Liver (tissue), 9 donors: ENCODE results near the gene PODN. TPM values are rescaled to one million over a fixed set of nuclear protein-coding genes. Genes with fewer than 3 reads are reported as not detected.

ENCODE experiments used
- DNase-seq: peaks from one replicate; pipeline ENCODE4 v3.0.0-alpha.2; 2017; ENCODE audit warnings: low spot score
- H3K27ac ChIP-seq, 2 donors: one replicate each; pipeline ENCODE4 v1.7.0; 2013; ENCODE audit warnings: inconsistent platforms in 2 of 2, low read length in 2 of 2, control low read depth in 1 of 2, low read depth in 1 of 2, mild to moderate bottlenecking in 1 of 2
- H3K27me3 ChIP-seq, 4 donors: one replicate each; pipeline versions ENCODE4 v1.6.1 to v1.7.0; 2013; ENCODE audit warnings: low read length in 3 of 4, inconsistent platforms in 1 of 4, mild to moderate bottlenecking in 1 of 4, moderate library complexity in 1 of 4; ENCODE audit not compliant: control insufficient read depth in 4 of 4, insufficient read depth in 4 of 4
- H3K36me3 ChIP-seq, 4 donors: one replicate each; pipeline versions ENCODE4 v1.6.1 to v1.7.0; 2013; ENCODE audit warnings: low read length in 3 of 4, mild to moderate bottlenecking in 3 of 4, low read depth in 1 of 4, moderate library complexity in 1 of 4; ENCODE audit not compliant: control insufficient read depth in 4 of 4, insufficient read depth in 3 of 4
- H3K4me1 ChIP-seq, 4 donors: one replicate each; pipeline versions ENCODE4 v1.6.1 to v1.7.0; 2013; ENCODE audit warnings: low read length in 3 of 4, mild to moderate bottlenecking in 3 of 4, moderate library complexity in 1 of 4; ENCODE audit not compliant: control insufficient read depth in 4 of 4, insufficient read depth in 4 of 4
- H3K4me3 ChIP-seq, 3 donors: one replicate each; pipeline versions ENCODE4 v1.6.1 to v1.7.0; 2013; ENCODE audit warnings: low read length in 3 of 3, control low read depth in 1 of 3, low read depth in 1 of 3, mild to moderate bottlenecking in 1 of 3
- H3K9ac ChIP-seq, 2 donors: one replicate each; pipeline ENCODE4 v1.7.0; 2013; ENCODE audit warnings: low read length in 2 of 2, mild to moderate bottlenecking in 2 of 2, moderate library complexity in 2 of 2, control low read depth in 1 of 2, low read depth in 1 of 2
- H3K9me3 ChIP-seq, 4 donors: one replicate each; pipeline versions ENCODE4 v1.6.1 to v1.7.0; 2013; ENCODE audit warnings: low read length in 3 of 4; ENCODE audit not compliant: control insufficient read depth in 4 of 4
- ATF3 ChIP-seq: IDR thresholded peaks from 2 replicates; pipeline ENCODE4 v1.6.1; 2016; ENCODE audit warnings: antibody characterized with exemption
- CTCF ChIP-seq: fragments of 150-350 bp; IDR thresholded peaks from 2 replicates; pipeline ENCODE4 v1.5.1; 2017; ENCODE audit warnings: improper control_type of control experiment, low read depth, low read length; ENCODE audit not compliant: missing input control
- EGR1 ChIP-seq, 2 donors: IDR thresholded peaks; 2 replicates each; pipeline ENCODE4 v1.6.1; 2016 to 2018; ENCODE audit warnings: antibody characterized with exemption in 2 of 2, low read depth in 2 of 2
- FOXA1 ChIP-seq: IDR thresholded peaks from 2 replicates; pipeline ENCODE4 v1.6.1; 2016; ENCODE audit warnings: antibody characterized with exemption
- HNF4A ChIP-seq, 2 donors: conservative IDR thresholded peaks; 2 replicates each; pipeline ENCODE4 v1.6.1; 2016; ENCODE audit warnings: antibody characterized with exemption in 2 of 2, mild to moderate bottlenecking in 2 of 2
- NR2F2 ChIP-seq: IDR thresholded peaks from 2 replicates; pipeline ENCODE4 v1.6.1; 2016; ENCODE audit warnings: antibody characterized with exemption
- RAD21 ChIP-seq, 2 donors: IDR thresholded peaks; 2 replicates each; pipeline ENCODE4 v1.6.1; 2016; ENCODE audit warnings: antibody characterized with exemption in 2 of 2, mild to moderate bottlenecking in 2 of 2
- RXRA ChIP-seq, 2 donors: IDR thresholded peaks; 2 replicates each; pipeline ENCODE4 v1.6.1; 2017 to 2018; ENCODE audit warnings: antibody characterized with exemption in 2 of 2, mild to moderate bottlenecking in 1 of 2
- TAF1 ChIP-seq: conservative IDR thresholded peaks from 2 replicates; pipeline ENCODE4 v1.6.1; 2016; ENCODE audit warnings: antibody characterized with exemption, mild to moderate bottlenecking
- WGBS: extraction: QIAGEN DNeasy Blood & Tissue Kit; methylation state at CpG from one replicate; pipeline ENCODE4 v1.1.7; 2013; 5-methylcytosine and 5-hydroxymethylcytosine counted together
- polyA plus RNA-seq, 2 donors: library from polyadenylated mRNA; stranded (reverse) in 1 of 2; unstranded in 1 of 2; fragments of 200-250 nt in 1 of 2; fragments of >200 nt in 1 of 2; fragmentation: Nextera tagmentation in 1 of 2; extraction: Ambion mirVana in 1 of 2; gene quantifications; one replicate each; pipeline versions ENCODE4 v1.2.1 to v1.2.3, GENCODE V29; 2013 to 2015
- total RNA-seq, 2 donors: library from RNA; depleted of rRNA; stranded (reverse); fragments of >200 nt; gene quantifications; one replicate each; pipeline ENCODE4 v1.2.3, GENCODE V29; 2014
- TF ChIP-seq, protein P1 (sequence below): IDR thresholded peaks from 2 replicates; pipeline ENCODE4 v1.6.1; 2016; ENCODE audit warnings: antibody characterized with exemption
- donor health status: healthy.
- donor health status: healthy.
- donor health status: healthy.
- donor health status: healthy.
- donor health status: healthy.

PODN gene
- total and polyA plus RNA-seq, 4 donors: 1.9 to 10.8 (median 6.3) TPM

DNA sequence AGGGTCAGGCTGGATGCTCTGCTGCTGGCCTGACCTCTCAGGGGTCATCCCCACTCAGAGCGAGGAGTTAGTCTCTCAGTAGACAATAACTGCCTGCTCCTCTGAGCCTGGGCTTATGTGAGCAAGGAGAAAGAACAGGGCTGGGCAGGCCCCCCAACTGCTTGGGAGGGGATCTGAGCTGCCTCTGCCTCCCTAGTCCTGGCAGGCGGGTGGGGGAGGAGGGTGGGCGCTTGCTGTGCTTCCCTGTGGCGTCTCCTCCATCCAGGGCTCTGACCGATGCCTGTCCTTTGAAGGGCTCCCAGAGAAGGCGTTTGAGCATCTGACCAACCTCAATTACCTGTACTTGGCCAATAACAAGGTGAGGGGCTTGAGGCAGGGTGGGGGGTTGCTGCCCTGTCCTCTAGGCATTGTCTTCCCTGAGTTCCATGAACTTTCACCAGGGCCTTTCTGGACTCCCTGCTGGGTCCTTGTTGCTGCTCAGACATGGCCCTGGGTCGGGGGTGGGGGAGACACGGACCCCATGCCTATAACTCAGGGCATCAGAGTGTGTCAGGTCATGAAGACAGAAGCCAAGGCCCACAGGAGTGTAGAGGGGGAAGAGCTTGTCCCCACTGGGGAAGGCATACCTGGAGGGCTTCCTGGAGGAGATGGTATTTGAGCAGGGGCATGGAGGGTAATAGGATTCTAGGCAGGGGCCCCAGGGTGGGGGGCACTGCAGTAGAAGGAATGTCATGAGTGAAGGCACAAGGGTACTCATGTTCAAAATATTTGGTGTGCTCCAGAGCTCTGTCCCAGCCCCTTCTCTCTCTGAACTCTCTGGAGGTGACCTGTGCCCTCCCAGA lies 12.5 kb downstream of the PODN start:
- H3K4me3 ChIP-seq: no peak overlapping the region
- TF ChIP-seq, protein P1, sequence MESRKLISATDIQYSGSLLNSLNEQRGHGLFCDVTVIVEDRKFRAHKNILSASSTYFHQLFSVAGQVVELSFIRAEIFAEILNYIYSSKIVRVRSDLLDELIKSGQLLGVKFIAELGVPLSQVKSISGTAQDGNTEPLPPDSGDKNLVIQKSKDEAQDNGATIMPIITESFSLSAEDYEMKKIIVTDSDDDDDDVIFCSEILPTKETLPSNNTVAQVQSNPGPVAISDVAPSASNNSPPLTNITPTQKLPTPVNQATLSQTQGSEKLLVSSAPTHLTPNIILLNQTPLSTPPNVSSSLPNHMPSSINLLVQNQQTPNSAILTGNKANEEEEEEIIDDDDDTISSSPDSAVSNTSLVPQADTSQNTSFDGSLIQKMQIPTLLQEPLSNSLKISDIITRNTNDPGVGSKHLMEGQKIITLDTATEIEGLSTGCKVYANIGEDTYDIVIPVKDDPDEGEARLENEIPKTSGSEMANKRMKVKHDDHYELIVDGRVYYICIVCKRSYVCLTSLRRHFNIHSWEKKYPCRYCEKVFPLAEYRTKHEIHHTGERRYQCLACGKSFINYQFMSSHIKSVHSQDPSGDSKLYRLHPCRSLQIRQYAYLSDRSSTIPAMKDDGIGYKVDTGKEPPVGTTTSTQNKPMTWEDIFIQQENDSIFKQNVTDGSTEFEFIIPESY: no peak
- TF ChIP-seq EGR1 (IDR thresholded peaks at IDR 0.05; ENCODE audit: low read depth in 2 of 2) (no peak), NR2F2 (no peak), FOXA1 (no peak), CTCF (no peak), TAF1 (no peak), HNF4A (conservative IDR thresholded peaks at IDR 0.05) (no peak)
- H3K27me3 ChIP-seq: no peaks in the 10 kb centered on the region
- H3K9me3 ChIP-seq: no peaks in the 10 kb centered on the region
- H3K27ac ChIP-seq: no peak overlapping the region
- no peaks in the 10 kb centered on the region for H3K36me3 ChIP-seq
- 93% methylated on average over 8 of the region's 8 CpGs for WGBS
- H3K9ac ChIP-seq: no peak overlapping the region
- no peaks in the 10 kb centered on the region for H3K4me1 ChIP-seq
- DNase-seq: no peak

GRCh38 chr1:53075206-53075605 lies 13.2 kb downstream of the PODN start:
- no peak overlapping the region for H3K9ac ChIP-seq
- H3K4me3 ChIP-seq: no peak overlapping the region
- no peaks in the 10 kb centered on the region for H3K4me1 ChIP-seq
- TF ChIP-seq CTCF: no peak
- no peak for TF ChIP-seq FOXA1
- no peak for TF ChIP-seq RXRA (IDR thresholded peaks at IDR 0.05)
- no peak for TF ChIP-seq EGR1 (IDR thresholded peaks at IDR 0.05; ENCODE audit: low read depth in 2 of 2)
- TF ChIP-seq ATF3: no peak
- H3K9me3 ChIP-seq: no peaks in the 10 kb centered on the region
- H3K36me3 ChIP-seq: no peaks in the 10 kb centered on the region
- H3K27ac ChIP-seq: no peak overlapping the region
- no peak for DNase-seq
- WGBS: 97% methylated on average over 4 of the region's 4 CpGs
- no peaks in the 10 kb centered on the region for H3K27me3 ChIP-seq

- WGBS: 54% methylated on average over 8 of the region's 8 CpGs
- no peak overlapping the region for H3K27ac ChIP-seq
- H3K27me3 ChIP-seq: no peaks in the 10 kb centered on the region
- no peak overlapping the region for H3K4me3 ChIP-seq
- H3K9me3 ChIP-seq: no peaks in the 10 kb centered on the region
- TF ChIP-seq RXRA (IDR thresholded peaks at IDR 0.05) (peak in 1 of 2 donors; percentile 60), HNF4A (conservative IDR thresholded peaks at IDR 0.05) (peak; percentile 79 to 94), RAD21 (IDR thresholded peaks at IDR 0.05) (no peak), TAF1 (no peak), NR2F2 (peak; percentile 31), CTCF (no peak)
- no peak overlapping the region for H3K9ac ChIP-seq
- H3K4me1 ChIP-seq: no peaks in the 10 kb centered on the region
- DNase-seq: no peak
- no peaks in the 10 kb centered on the region for H3K36me3 ChIP-seq
These were observed 13.7 kb downstream of the PODN start for GRCh38 chr1:53075761-53076163.
